GM18507 (cell line): ENCODE results near the gene HMG20A.
A peak's percentile ranks its signal among the peaks of the same experiment; 100 is the strongest.
"Not testable (repeated sequence)": the region's sequence is repeated elsewhere in the genome, so short reads cannot be mapped to it uniquely, and the experiment has no call there.

Experiments
- DNase-seq: peaks from one replicate; pipeline ENCODE4 v3.0.0; 2011; ENCODE audit warnings: low read depth; ENCODE audit not compliant: insufficient read length; ENCODE audit errors: extremely low spot score
- FAIRE-seq: peaks from 2 replicates; lab custom pipeline; 2011; peaks lifted over from hg19 to GRCh38; lab: Jason Lieb, UNC

HMG20A gene

DNA sequence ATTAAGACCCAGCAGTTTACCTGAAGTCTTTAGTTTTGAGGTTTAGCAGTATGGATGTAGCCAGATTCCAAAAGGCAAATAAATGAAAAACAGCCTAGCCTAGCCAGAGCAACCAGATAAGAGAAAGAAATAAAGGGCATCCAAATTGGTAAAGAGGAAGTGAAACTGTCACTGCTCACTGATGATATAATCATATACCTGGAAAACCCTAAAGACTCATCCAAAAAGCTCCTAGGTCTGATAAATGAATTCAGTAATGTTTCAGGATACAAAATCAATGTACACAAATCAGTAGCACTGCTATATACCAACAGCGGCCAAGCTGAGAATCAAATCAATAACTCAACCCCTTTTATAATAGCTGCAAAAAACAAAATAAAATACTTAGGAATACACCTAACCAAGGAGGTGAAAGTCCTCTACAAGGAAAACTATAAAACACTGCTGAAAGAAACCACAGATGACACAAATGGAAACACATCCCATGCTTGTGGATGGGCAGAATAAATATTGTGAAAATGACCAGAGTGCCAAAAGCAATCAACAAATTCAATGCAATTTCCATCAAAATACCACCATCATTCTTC is 14.4 kb upstream of the HMG20A start:
- peak; percentile 18 for FAIRE-seq
- not testable (repeated sequence) for DNase-seq

DNA sequence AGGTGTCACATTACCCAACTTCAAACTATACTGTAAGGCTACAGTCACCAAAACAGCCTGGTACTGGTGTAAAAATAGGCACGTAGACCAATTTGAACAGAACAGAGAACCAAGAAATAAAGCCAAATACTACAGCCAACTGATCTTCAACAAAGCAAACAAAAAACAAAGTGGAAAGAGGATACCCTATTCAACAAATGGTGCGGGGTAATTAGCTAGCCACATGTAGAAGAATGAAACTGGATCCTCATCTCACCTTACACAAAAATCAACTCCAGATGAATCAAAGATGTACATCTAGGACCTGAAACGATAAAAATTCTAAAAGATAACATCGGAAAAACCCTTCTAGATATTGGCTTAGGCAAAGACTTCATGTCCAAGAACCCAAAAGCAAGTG is 13.8 kb upstream of the HMG20A start:
- DNase-seq, result no peak
- no peak for FAIRE-seq

DNA sequence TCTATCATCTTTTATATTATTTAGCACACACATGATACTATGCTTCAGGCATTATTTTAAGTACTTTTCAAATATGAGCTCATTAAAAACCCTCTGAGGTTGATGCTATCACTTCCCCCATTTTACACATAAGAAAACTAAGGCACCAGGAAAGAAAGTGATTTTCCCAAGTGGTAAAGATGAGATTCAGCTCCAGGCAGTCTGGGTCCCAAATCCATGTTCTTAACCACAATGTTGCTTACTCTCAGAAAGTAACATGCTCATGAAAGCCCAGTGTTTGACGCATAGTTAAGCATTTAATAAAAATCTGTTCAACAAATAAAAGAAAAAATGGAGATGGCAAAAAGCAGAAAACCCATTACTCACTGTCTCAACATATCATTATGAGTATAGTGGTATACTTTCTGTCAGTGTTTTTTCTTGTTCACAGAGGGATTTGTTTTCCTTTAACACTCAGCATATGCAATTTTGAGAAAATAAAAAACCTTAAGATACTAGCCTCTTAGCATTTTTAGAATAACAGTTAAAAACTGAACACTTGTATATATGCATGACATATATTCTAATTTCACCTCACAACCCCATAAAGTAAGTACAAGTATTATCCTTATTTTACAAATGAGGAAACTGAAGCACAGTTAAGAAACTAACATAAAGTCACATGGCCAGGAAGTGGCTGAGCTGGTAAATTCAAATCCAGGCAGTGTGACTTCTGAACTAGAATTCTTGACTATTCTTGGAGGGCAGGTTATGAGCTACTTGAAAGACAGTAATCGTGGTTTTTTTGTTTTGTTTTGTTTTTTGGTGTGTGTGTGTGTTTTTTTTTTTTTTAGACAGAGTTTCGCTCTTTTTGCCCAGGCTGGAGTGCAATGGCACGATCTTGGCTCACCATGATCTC is 11.2 kb upstream of the HMG20A start:
- FAIRE-seq, result peak; percentile 92
- no peak for DNase-seq

DNA sequence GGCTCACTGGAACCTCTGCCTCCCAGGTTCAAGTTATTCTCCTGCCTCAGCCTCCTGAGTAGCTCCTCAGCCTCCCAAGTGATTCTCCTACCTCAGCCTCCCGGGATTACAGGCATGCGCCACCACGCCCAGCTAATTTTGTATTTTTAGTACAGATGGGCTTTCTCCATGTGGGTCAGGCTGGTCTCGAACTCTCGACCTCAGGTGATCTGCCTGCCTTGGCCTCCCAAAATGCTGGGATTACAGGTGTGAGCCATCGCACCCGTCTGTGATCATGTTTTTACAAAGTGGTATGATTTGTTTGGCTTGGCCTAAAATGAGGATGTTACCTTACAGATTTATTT is 10.6 kb upstream of the HMG20A start:
- not testable (repeated sequence) for FAIRE-seq, DNase-seq

DNA sequence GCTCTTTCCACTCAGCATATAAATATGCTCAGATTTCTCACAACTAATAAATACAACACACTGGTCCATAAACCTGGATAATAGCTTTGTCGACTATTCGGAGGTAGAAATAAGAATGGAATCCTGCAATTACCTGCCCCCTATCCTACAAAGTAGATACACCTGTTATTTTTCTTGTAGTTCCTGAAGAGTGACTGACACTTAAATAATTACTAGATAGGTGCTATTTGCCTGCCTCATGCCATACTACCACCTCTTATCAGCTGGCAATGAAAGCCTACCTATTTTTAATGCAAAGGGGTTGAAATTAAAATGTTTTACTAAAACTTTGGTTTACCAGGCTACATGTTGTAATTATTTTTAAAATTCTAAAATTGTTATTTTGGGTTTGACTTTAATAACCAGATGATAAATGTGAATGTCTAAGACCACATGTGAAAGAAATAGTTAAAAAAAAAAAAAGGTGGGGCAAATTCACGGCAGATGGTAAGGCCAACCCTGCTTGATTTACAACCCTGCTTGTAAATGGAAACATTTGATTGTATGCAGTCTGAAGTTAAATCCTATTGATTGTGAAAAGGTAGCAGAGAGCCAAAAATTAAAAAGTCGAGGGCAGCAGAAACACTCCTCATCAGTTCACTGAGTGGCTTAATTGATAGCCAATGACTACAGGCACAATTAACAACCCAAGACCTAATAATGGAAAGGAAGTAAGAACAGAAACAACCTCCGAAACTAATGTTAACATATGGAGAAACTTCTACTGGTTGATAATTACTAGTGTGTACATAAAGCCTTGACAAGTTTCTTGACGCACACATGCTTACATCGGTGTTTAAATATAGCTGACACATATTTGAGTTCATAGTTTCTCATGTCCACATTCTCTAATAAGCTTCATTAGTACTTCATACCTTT is 9.7 kb upstream of the HMG20A start:
- DNase-seq (no peak), FAIRE-seq (peak; percentile 73)

DNA sequence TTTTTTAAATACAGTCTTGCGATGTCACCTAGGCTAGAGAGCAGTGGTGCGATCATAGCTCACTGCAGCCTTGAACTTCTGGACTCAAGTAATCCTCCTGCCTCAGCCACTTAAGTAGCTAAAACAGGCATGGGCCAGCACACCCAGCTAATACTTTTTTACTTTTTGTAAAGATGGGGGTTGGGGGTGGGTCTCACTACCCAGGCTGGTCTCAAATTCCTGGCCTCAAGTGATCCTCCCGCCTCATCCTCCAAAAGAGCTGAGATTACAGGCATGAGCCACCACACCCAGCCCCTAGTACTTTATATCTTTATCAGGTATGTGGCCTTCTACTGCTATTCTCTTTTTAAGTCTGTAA is 9.1 kb upstream of the HMG20A start:
- no peak for FAIRE-seq
- no peak for DNase-seq

DNA sequence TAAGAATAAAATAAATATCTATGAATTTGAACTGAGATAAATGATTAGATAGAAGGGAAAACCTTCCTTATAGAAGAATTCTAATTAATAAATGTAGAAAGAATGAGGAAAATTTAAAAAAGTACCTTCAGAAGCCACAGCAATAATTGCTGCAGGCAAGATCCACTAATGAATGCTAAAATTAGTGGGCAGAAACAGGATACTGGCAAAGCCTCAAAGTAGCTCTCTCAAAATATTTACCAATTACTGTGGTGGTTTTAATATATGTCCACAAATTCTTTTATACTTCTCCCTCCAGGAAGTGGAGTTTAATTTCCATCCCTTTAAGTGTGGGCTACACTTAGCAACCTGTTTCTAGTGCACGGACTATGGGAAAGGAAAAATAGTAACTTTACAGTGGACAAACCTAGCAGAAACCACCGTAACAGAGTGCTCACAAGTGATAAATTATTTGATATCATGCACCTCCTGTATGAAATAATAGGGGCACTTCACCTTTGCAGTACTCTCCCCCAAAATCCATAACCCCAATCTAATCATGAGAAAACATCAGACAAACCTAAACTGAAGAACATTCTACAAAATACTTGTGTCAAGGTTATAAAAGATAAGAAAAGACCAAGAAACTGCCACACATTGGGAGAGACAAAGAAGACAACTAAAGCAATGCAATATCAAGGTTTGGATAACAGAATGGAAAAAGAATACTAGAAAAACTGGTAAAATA is 7.6 kb upstream of the HMG20A start:
- FAIRE-seq, result no peak

DNA sequence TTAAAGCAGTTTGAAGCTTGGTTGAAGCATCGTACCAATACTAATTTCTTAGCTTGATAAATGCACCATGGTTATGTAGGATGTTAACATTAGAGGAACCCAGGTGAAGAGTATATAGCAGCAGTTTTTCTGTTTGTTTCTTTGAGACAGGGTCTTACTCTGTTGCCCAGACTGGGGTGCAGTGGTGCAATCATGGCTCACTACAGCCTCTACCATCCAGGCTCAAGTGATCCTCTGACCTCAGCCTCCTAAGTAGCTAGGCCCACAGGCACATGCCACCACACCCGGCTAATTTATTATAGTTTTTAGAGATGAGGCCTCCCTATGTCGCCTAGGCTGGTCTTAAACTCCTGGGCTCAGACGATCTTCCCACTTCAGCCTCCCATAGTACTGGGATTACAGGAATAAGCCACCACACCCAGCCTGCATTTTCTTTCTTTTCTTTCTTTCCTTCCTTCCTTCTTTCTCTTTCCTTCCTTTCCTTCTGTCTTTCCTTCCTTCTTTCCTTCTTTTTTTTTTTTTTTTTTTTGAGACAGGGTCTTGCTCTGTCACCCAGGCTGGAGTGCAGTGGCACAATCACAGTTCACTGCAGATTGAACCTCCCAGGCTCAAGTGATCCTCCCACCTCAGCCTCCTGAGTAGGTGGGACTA is 6.9 kb upstream of the HMG20A start:
- FAIRE-seq (no peak), DNase-seq (no peak)

More for the DNA sequence above, 7.6 kb upstream of the HMG20A start:
- DNase-seq, result no peak

DNA sequence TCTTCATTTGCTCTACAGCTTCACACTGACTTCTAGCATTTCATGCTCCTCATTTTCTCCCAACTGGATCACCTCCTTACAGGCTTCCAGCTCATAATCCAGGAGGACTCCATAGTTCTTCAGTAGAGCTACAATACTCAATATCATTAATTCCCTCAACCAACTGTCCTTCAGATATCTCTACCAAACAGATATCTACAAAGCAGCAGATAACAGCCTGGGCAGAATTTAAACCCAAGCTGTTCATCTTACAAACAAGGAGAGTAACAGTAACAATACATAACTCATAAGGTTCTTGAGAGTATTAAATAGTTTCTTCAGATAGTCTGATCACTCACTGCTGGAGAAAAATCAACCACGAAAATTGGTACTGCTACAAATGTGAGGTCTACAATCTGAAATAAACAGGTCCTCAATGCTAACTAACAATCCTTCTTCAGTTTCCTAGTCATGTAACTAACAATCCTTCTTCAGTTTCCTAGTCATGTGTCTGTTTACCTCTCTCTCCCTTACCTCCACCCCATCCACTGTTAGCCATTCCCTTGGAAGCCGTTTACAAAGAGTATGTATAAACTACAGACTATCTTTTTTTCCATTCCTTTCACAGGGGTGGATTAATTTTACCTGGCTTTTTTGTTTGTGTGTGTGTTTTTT is 5.8 kb upstream of the HMG20A start:
- DNase-seq (no peak), FAIRE-seq (no peak)

DNA sequence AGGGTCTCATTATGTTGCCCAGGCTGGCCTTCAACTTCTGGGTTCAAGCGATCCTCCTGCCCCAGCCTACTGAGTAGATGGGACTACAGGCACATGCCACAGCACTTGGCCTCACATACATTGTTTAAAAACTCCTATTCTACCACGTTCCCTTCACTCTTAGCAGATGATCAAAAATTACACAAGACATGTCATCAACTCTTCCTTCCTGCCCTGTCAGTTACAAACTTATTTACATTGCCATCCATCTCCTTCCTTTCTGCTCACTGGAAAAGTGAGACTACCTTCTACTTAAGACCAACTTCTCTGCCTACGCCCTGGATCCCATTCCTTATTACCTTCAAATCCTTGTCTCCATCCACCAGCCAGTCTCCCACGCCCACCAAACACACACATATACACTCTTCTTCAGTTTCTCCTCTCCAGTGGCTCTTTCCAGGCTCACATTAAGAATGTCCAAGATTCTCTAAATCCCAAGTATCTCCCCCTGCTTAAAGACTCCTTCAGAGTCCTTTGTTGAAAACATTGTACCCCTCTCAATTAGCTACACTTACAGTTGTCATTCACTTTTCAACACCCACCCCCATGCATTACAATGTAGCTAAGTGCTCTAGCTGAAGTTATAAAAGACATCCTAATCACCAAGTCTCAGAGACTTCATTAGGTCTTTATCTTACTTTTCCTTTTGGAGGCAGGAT is 5.1 kb upstream of the HMG20A start:
- no peak for FAIRE-seq

DNA sequence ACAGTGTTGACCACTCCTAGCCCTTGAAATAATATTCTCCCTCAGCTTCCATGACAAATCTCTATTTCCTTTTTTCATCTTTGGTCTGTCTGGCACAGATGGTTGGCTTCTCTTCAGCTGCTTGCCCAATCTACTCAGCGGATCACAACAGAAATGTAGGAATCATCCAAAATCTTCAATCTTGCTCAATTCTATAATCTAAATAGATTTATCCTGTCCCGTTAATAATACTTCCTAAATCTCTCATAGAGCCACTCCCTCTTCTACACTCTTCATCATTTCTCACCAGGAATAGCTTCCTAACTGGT is 4.6 kb upstream of the HMG20A start:
- no peak for DNase-seq
- FAIRE-seq, result no peak

More for the DNA sequence above, 5.1 kb upstream of the HMG20A start:
- DNase-seq, result no peak

DNA sequence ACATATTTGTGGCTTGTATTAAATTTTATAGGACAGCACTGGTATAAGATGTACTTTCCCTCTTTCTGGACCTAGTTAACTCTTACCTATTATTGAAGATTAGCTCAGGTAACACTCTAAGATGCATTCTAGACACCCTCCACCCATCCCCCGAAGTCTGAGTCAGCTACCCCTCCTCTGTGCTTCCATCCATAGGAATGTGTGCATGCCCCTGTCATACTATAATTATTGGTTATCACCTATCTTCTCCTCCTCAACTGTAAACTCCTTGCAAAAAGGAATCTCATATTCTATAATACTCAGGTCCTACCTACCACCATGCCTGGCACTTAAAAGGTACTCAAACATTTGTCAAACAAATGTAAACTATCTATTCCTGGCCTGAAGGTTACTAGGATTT is 3.7 kb upstream of the HMG20A start:
- no peak for DNase-seq
- no peak for FAIRE-seq

DNA sequence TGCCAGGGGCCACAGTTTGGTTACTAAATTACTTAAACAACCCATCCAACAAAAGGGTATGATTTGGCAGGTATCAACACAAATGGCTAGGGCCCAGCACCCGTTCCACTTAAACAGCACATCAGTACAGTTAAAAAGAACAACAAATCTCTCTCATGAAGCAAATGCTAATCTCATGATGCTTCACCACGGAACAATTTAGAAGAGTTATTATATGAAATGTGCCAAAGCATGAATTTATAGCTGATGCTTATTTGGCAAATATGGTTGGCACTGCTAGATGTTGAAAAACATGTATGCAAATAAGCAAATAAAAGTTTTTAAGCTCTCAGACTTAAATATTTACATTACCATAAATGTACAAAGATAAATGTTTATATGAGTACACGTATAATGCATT is 3.1 kb upstream of the HMG20A start:
- DNase-seq, result no peak

DNA sequence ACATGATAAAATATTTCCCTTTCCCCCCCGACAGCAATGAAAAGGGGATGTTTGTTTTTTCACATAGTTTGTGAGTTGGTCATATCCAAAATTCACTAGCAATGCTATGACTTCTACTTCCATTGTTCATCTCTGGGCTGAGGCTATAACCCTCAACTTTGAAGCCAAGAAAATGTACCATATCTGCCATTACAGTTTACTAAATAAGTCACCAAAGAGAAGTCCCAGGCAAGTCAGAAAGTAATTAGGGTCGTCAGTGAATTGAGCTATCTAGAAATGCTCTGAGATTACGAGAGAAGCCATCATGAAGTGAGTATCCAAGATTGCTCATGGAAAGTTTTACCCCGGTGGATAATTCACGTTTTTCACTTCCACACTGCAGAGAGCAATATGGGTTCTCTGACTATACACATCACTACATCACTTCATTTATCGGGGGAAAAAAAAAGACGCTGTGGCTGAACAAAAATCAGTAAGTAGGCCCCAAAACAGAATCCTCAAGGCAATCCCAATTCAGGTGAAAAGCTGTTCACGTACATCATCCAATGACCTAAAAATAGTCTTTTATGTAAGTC is 2.2 kb upstream of the HMG20A start:
- DNase-seq, result no peak
- FAIRE-seq, result no peak

More for the DNA sequence above, 3.1 kb upstream of the HMG20A start:
- FAIRE-seq, result no peak

DNA sequence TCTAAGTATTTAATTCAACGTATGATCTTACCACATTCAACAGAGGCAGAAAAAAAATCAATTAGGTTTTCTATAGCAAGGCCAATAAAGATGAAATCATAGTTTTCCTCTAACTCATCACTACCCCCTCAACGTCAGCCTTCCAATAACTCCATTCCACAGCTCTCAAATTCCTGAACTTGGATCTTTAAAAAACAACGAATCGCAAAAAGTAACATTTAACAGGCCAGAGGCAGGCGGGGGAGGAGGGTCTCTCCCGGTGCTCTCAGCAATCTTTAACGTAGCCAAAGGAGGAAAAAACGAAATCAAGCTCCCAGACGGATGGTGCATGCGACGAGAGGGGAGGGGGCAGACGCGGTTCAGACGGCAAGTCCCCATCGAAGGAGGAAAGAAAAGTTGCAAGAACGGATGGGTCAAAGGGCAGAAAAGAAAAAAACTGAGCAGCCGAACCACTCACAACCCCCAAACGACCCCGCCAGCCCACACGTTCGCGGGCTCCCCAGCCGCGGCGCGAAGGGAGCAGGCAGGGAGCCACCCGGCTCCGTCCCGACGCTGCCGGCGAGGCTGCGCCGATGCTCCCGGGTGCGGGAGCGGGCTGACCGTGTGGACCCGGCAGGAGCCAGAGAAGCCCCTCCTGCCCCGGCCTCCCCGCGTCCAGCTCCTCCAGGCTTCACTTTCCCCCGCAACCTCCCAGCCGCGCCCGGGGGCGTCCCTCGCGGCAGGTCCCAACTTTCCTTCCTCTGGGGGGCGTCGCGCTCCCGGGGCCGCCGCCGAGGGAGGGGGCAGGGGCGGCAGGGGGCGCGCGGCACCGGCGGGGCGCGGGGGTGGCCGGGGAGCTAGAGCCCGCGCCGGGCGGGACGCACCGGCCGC is 1.5 kb upstream of the HMG20A start:
- peak; percentile 44 for FAIRE-seq
- DNase-seq, result no peak

DNA sequence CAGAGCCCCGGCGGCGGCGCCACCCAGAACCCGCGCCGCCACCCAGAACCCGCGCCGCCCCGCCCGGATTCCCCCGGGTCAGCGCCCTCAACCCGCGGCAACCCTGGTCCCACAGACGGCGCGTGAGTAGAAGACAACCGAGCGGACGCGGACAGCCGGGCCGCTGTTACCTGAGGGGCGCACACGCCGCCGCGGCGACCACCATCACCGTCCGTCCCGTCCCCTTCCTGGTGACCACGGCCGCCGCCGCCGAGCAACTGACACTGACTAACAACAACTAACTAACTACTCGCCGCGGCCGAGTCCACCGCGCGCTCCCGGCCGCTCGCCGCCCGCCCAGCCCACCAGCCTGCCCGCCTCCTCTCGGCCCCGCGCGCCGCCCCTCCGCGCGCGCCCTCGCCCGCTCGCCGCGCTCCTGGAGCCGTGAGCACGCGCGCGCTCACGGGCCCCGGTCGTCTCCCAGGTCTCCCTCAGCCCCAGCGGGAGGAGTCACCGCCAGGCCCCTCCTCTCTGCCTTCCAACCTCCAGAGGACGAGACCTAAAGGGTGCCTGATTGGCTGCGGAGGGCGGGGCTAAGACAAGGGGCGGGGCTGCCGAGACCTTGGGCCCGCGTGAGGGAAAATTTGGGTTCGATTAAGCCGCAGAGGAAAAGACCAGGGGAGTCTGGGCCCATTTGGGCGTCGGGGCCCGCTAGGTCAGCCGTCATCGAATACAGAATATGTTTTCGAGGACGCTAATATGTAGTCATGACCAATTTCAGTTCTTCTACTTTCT is 665 bp upstream of the HMG20A start, which contains the start of gene PEAK1:
Gene PEAK1 (minus strand): TSS at position 269 of the 774 bp plus-strand sequence. CDS start 238,178 bp downstream, outside the sequence.
- FAIRE-seq, result peak; percentile 98
- peak; percentile 86 for DNase-seq
